K562 (cell line): ENCODE measurements around the gene ADAT3. TPM values are rescaled to one million over a fixed set of nuclear protein-coding genes. Genes with fewer than 3 reads are reported as not detected.

ENCODE experiments used
- BCOR ChIP-seq: fragments of 450-650 bp; IDR thresholded peaks from 2 replicates; pipeline ENCODE4 v1.6.1; 2016
- FIP1L1 ChIP-seq: fragments of 200-400 bp; formaldehyde crosslinking; IDR thresholded peaks from 2 replicates; pipeline ENCODE4 v1.6.1; 2018; ENCODE audit warnings: mild to moderate bottlenecking, low read depth, low read length; ENCODE audit not compliant: poor library complexity, severe bottlenecking
- GMEB1 ChIP-seq: fragments of 250-450 bp; sonication (Bioruptor Pico); IDR thresholded peaks from 2 replicates; pipeline ENCODE4 v1.4.0; 2020; ENCODE audit warnings: mild to moderate bottlenecking
- KLF6 ChIP-seq: fragments of 250-450 bp; sonication (Bioruptor Pico); IDR thresholded peaks from 2 replicates; pipeline ENCODE4 v1.4.0; 2020; ENCODE audit warnings: mild to moderate bottlenecking, moderate library complexity, borderline replicate concordance
- MBD1 ChIP-seq: fragments of 250-450 bp; sonication (Bioruptor Pico); IDR thresholded peaks from 2 replicates; pipeline ENCODE4 v1.8.0; 2022; ENCODE audit warnings: inconsistent platforms
- MXD1 ChIP-seq: fragments of 250-450 bp; sonication (Bioruptor Pico); IDR thresholded peaks from 2 replicates; pipeline ENCODE4 v1.8.0; 2021; ENCODE audit warnings: borderline replicate concordance, mild to moderate bottlenecking, moderate library complexity; ENCODE audit not compliant: poor library complexity, severe bottlenecking
- NFATC3 ChIP-seq: fragments of 450-650 bp; IDR thresholded peaks from 2 replicates; pipeline ENCODE4 v1.6.1; 2017; ENCODE audit warnings: mild to moderate bottlenecking
- NFIC ChIP-seq: fragments of 450-650 bp; IDR thresholded peaks from 2 replicates; pipeline ENCODE4 v1.6.1; 2017; ENCODE audit warnings: mild to moderate bottlenecking, inconsistent platforms
- NR2C2 ChIP-seq, 2 experiments: fragments of 200-800 bp in 1 of 2; sonication (Bioruptor generic) in 1 of 2; sonication (generic) in 1 of 2; formaldehyde crosslinking in 1 of 2; IDR thresholded peaks; 2 replicates each; pipeline versions ENCODE4 v1.6.1 to v1.8.0; 2016 to 2022; ENCODE audit warnings: mild to moderate bottlenecking in 1 of 2, missing compliant biosample characterization in 1 of 2, missing genetic modification characterization in 1 of 2, missing genetic modification reagents in 1 of 2
- RBM14 ChIP-seq: fragments of 200-400 bp; formaldehyde crosslinking; IDR thresholded peaks from 2 replicates; pipeline ENCODE4 v1.6.1; 2018; ENCODE audit warnings: low read depth, mild to moderate bottlenecking, low read length, moderate library complexity, borderline replicate concordance; ENCODE audit not compliant: insufficient read depth
- SIX5 ChIP-seq, 2 experiments: IDR thresholded peaks; 2 replicates each; pipeline ENCODE4 v1.6.1; 2011; ENCODE audit warnings: low read length in 2 of 2, borderline replicate concordance in 1 of 2, low read depth in 1 of 2, mild to moderate bottlenecking in 1 of 2, moderate library complexity in 1 of 2; ENCODE audit not compliant: insufficient read depth in 1 of 2
- SOX6 ChIP-seq: fragments of 450-650 bp; IDR thresholded peaks from 2 replicates; pipeline ENCODE4 v1.6.1; 2014; ENCODE audit warnings: mild to moderate bottlenecking
- THAP7 ChIP-seq: fragments of 250-450 bp; sonication (Bioruptor Pico); IDR thresholded peaks from 2 replicates; pipeline ENCODE4 v1.5.0; 2021
- TRIM24 ChIP-seq, 2 experiments: fragments of 450-650 bp; IDR thresholded peaks; 2 replicates each; pipeline ENCODE4 v1.6.1; 2016
- U2AF1 ChIP-seq: fragments of 200-400 bp; formaldehyde crosslinking; optimal IDR thresholded peaks from 2 replicates; pipeline ENCODE3; 2017; ENCODE audit warnings: mild to moderate bottlenecking, low read depth, low read length, moderate library complexity
- ZHX1 ChIP-seq: fragments of 150-350 bp; conservative IDR thresholded peaks from 2 replicates; pipeline ENCODE4 v1.6.1; 2014; ENCODE audit warnings: low read length
- polyA plus RNA-seq, 8 experiments: library from polyadenylated mRNA; depleted of rRNA in 4 of 8; stranded (reverse) in 5 of 8; unstranded in 3 of 8; fragments of >200 nt; fragmentation: Nextera tagmentation in 2 of 8; fragmentation: Illumina TruSeq in 1 of 8; extraction: Ambion mirVana in 2 of 8; extraction: Trizol in 1 of 8; gene quantifications; 2 replicates each; pipeline versions ENCODE4 v1.2.1 to v1.2.3, GENCODE V29; 2011 to 2014; ENCODE audit warnings: inconsistent platforms in 1 of 8, missing spikeins in 1 of 8
- total RNA-seq, 7 experiments: library from RNA; depleted of rRNA in 6 of 7; stranded (reverse); fragments of >200 nt in 6 of 7; fragmentation: Illumina TruSeq in 2 of 7; extraction: Trizol in 2 of 7; gene quantifications; 2 replicates each; pipeline versions ENCODE4 v1.2.1 to v1.2.3, GENCODE V29; 2011 to 2021; ENCODE audit warnings: low replicate concordance in 1 of 7

The ADAT3 gene
- total and polyA plus RNA-seq, 9 of the 15 experiments (the other 6 are each of a cell fraction or from before 2014, with no cell fraction given): 0.67 to 15.6 (median 7.8) TPM; not detected in 4

GRCh38 chr19:1863638-1864479, 41.3 kb upstream of the ADAT3 start (continued):
- 0 out of 2 replicates have a peak, but pooled peaks have one; percentile 30 for TF ChIP-seq NFIC
- TF ChIP-seq U2AF1: no peak
- peak; percentile 94 for TF ChIP-seq KLF6 (CRISPR knock-in tag)
- no peak for TF ChIP-seq SIX5 (IDR thresholded peaks at IDR 0.05; ENCODE audit: borderline replicate concordance in 1 of 2, insufficient read depth in 1 of 2, low read depth in 1 of 2, low read length in 2 of 2)
- peak; percentile 29 for TF ChIP-seq FIP1L1
- TF ChIP-seq MBD1 (CRISPR knock-in tag): no peak
- peak; percentile 28; the same call in 1 of the 2 replicates for TF ChIP-seq SOX6
- no peak; the same call in 1 of the 2 replicates for TF ChIP-seq NR2C2 (CRISPR knock-in tag; IDR thresholded peaks at IDR 0.05)
- TF ChIP-seq NR2C2 (tag; IDR thresholded peaks at IDR 0.05): peak; percentile 88
- no peak for TF ChIP-seq NFATC3
- peak in 1 of 2 experiments; percentile 36; a peak in 1 of 4 replicates for TF ChIP-seq TRIM24 (IDR thresholded peaks at IDR 0.05)
- no peak for TF ChIP-seq ZHX1
- 0 out of 2 replicates have a peak, but pooled peaks have one; percentile 41 for TF ChIP-seq RBM14
- peak; percentile 52; the same call in 1 of the 2 replicates for TF ChIP-seq GMEB1
- TF ChIP-seq MXD1 (CRISPR knock-in tag): peak; percentile 98
- TF ChIP-seq THAP7 (CRISPR knock-in tag): no peak
- peak; percentile 55; the same call in 1 of the 2 replicates for TF ChIP-seq BCOR
